ENCODE measurements around the gene TSPAN10. TPM values are rescaled to one million over a fixed set of nuclear protein-coding genes. Genes with fewer than 3 reads are reported as not detected.

The TSPAN10 gene
- polyA plus RNA-seq, 1 donor from 2014 or later: not detected

DNA sequence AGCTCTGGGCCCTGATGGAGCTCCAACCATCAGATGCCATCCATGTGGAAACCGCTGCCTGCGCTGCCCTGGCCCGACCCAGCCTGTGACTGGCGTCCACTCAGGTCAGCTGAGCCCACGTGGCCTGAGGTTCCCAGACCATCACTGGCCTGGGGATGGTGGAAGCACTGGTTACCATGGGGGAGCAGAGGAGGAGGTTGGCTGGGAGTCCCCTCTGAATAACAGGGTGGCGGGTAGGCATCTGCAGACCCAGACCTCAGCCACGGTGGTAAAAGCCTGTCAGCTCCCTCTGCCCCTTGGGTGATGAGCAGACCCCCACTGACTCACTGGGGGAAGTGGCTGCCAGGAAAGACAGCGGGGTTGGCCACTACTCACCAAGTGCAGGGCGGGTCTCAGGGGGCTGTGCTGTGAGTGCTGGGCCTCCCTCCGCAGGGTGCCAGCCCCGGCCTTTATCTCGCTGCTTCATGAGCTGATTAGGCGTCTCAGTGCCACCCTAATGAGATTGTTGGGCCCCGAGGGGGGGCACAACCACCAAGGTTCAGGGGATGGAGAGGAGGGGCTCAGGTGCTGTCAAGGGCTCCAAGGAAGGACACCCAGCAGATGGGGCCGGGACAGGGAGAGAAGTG lies 19.2 kb downstream of the TSPAN10 start, which contains the start of gene PDE6G (continued):
- no peak for TF ChIP-seq EZH2 (IDR thresholded peaks at IDR 0.05; ENCODE audit: borderline replicate concordance, insufficient read depth, low read length, poor library complexity, severe bottlenecking)

GRCh38 chr17:81656835-81657234 lies 19.8 kb downstream of the TSPAN10 start:
- TF ChIP-seq EZH2 (IDR thresholded peaks at IDR 0.05; ENCODE audit: borderline replicate concordance, insufficient read depth, low read length, poor library complexity, severe bottlenecking): no peak
- no peak for TF ChIP-seq CTCF (IDR thresholded peaks at IDR 0.05; ENCODE audit: poor library complexity, severe bottlenecking)
- TF ChIP-seq MXI1 (conservative IDR thresholded peaks at IDR 0.05; ENCODE audit: poor library complexity, severe bottlenecking): no peak
- TF ChIP-seq TAF1 (IDR thresholded peaks at IDR 0.05; ENCODE audit: low read depth): no peak
- TF ChIP-seq EP300 (conservative IDR thresholded peaks at IDR 0.05; ENCODE audit: poor library complexity, severe bottlenecking): no peak
- no peak for TF ChIP-seq RAD21 (conservative IDR thresholded peaks at IDR 0.05)
- no peak for TF ChIP-seq POLR2AphosphoS5 (IDR thresholded peaks at IDR 0.05)
- TF ChIP-seq, protein P1, sequence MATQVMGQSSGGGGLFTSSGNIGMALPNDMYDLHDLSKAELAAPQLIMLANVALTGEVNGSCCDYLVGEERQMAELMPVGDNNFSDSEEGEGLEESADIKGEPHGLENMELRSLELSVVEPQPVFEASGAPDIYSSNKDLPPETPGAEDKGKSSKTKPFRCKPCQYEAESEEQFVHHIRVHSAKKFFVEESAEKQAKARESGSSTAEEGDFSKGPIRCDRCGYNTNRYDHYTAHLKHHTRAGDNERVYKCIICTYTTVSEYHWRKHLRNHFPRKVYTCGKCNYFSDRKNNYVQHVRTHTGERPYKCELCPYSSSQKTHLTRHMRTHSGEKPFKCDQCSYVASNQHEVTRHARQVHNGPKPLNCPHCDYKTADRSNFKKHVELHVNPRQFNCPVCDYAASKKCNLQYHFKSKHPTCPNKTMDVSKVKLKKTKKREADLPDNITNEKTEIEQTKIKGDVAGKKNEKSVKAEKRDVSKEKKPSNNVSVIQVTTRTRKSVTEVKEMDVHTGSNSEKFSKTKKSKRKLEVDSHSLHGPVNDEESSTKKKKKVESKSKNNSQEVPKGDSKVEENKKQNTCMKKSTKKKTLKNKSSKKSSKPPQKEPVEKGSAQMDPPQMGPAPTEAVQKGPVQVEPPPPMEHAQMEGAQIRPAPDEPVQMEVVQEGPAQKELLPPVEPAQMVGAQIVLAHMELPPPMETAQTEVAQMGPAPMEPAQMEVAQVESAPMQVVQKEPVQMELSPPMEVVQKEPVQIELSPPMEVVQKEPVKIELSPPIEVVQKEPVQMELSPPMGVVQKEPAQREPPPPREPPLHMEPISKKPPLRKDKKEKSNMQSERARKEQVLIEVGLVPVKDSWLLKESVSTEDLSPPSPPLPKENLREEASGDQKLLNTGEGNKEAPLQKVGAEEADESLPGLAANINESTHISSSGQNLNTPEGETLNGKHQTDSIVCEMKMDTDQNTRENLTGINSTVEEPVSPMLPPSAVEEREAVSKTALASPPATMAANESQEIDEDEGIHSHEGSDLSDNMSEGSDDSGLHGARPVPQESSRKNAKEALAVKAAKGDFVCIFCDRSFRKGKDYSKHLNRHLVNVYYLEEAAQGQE (IDR thresholded peaks at IDR 0.05; ENCODE audit: borderline replicate concordance): no peak
- TF ChIP-seq SMC3 (conservative IDR thresholded peaks at IDR 0.05; ENCODE audit: poor library complexity): no peak
- H3K9me3 ChIP-seq (ENCODE audit: low read length): no peaks in the 10 kb centered on the region
- H3K4me2 ChIP-seq (ENCODE audit: low read length): no peak overlapping the region
- H3K9ac ChIP-seq (ENCODE audit: low read length): no peak overlapping the region
- H3K36me3 ChIP-seq (ENCODE audit: insufficient read depth, low read length): no peaks in the 10 kb centered on the region
- H3K27ac ChIP-seq (ENCODE audit: low read length): no peak overlapping the region
- H4K20me1 ChIP-seq (ENCODE audit: insufficient read depth): no peaks in the 10 kb centered on the region
- no peak overlapping the region for H2AFZ ChIP-seq (ENCODE audit: low read depth, low read length)
- H3K79me2 ChIP-seq (replicated peaks; ENCODE audit: insufficient read depth, low read length): no peaks in the 10 kb centered on the region
- no peaks in the 10 kb centered on the region for H3K9me2 ChIP-seq (ENCODE audit: insufficient read depth, low read length)
- no peaks in the 10 kb centered on the region for H3F3A ChIP-seq (ENCODE audit: insufficient read depth, low read length, poor library complexity, severe bottlenecking)
- no peak overlapping the region for H3K4me3 ChIP-seq (ENCODE audit: low read length)
- no peaks in the 10 kb centered on the region for H3K27me3 ChIP-seq (ENCODE audit: insufficient read depth, low read depth, low read length)

- Histone ChIP-seq H2AFZ (ENCODE audit: low read depth, low read length) (no peak overlapping the region), H3K36me3 (ENCODE audit: insufficient read depth, low read length) (no peaks in the 10 kb centered on the region), H3K79me2 (replicated peaks; ENCODE audit: insufficient read depth, low read length) (no peaks in the 10 kb centered on the region), H3K27ac (ENCODE audit: low read length) (no peak overlapping the region), H3F3A (ENCODE audit: insufficient read depth, low read length, poor library complexity, severe bottlenecking) (no peaks in the 10 kb centered on the region), H4K20me1 (ENCODE audit: insufficient read depth) (no peaks in the 10 kb centered on the region), H3K27me3 (ENCODE audit: insufficient read depth, low read depth, low read length) (no peaks in the 10 kb centered on the region), H3K9me3 (ENCODE audit: low read length) (no peaks in the 10 kb centered on the region), H3K4me3 (ENCODE audit: low read length) (no peak overlapping the region), H3K9me2 (ENCODE audit: insufficient read depth, low read length) (no peaks in the 10 kb centered on the region), H3K4me2 (ENCODE audit: low read length) (no peak overlapping the region), H3K9ac (ENCODE audit: low read length) (no peak overlapping the region)
- TF ChIP-seq RAD21 (conservative IDR thresholded peaks at IDR 0.05): no peak
- TF ChIP-seq EZH2 (IDR thresholded peaks at IDR 0.05; ENCODE audit: borderline replicate concordance, insufficient read depth, low read length, poor library complexity, severe bottlenecking): no peak
- no peak for TF ChIP-seq POLR2AphosphoS5 (IDR thresholded peaks at IDR 0.05)
- TF ChIP-seq, protein P1 (IDR thresholded peaks at IDR 0.05; ENCODE audit: borderline replicate concordance): no peak
Observed at GRCh38 chr17:81659038-81659437, 22.0 kb downstream of the TSPAN10 start.

All from neural cell (in vitro differentiated cells).